GM23338 (cell line): ENCODE measurements around the gene RBKS. TPM values are rescaled to one million over a fixed set of nuclear protein-coding genes. Genes with fewer than 3 reads are reported as not detected.

Source experiments
- ATAC-seq: fragments of 200-7000 bp; cut with Tn5 transposase; 3 replicates; pipeline ENCODE4 v1.9.1; 2020
- DNase-seq: peaks from one replicate; pipeline ENCODE4 v3.0.0-alpha.2; 2015; ENCODE audit warnings: low spot score
- H2AFZ ChIP-seq: fragments of 200-600 bp; sonication (generic); 2 replicates; pipeline ENCODE4 v1.8.0; 2016; ENCODE audit warnings: antibody characterized with exemption, mild to moderate bottlenecking, moderate library complexity
- H3F3A ChIP-seq: fragments of 200-600 bp; sonication (generic); replicated peaks from 2 replicates; pipeline ENCODE4 v1.8.0; 2017; ENCODE audit warnings: antibody characterized with exemption, mixed run types, low read depth
- H3K27ac ChIP-seq: fragments of 200-600 bp; sonication (generic); 2 replicates; pipeline ENCODE4 v1.6.1; 2016; ENCODE audit warnings: low read depth
- H3K27me3 ChIP-seq: fragments of 200-600 bp; sonication (generic); 2 replicates; pipeline ENCODE4 v1.8.0; 2016; ENCODE audit warnings: mild to moderate bottlenecking, mixed run types, moderate library complexity; ENCODE audit not compliant: insufficient read depth
- H3K36me3 ChIP-seq: fragments of 200-600 bp; sonication (generic); 2 replicates; pipeline ENCODE4 v1.8.0; 2016; ENCODE audit warnings: mild to moderate bottlenecking; ENCODE audit not compliant: insufficient read depth
- H3K4me1 ChIP-seq: fragments of 200-600 bp; sonication (generic); 2 replicates; pipeline ENCODE4 v1.8.0; 2016; ENCODE audit warnings: mild to moderate bottlenecking, moderate library complexity; ENCODE audit not compliant: insufficient read depth
- H3K4me2 ChIP-seq: fragments of 200-600 bp; sonication (generic); 2 replicates; pipeline ENCODE4 v1.7.1; 2017; ENCODE audit warnings: mixed run types
- H3K4me3 ChIP-seq: fragments of 200-600 bp; sonication (generic); 2 replicates; pipeline ENCODE4 v1.6.1; 2016; ENCODE audit warnings: mixed run types
- H3K79me2 ChIP-seq: fragments of 200-600 bp; sonication (generic); replicated peaks from 2 replicates; pipeline ENCODE4 v1.8.0; 2017; ENCODE audit warnings: mild to moderate bottlenecking; ENCODE audit not compliant: insufficient read depth
- H3K9me2 ChIP-seq: fragments of 200-600 bp; sonication (generic); 2 replicates; pipeline ENCODE4 v1.8.0; 2017; ENCODE audit not compliant: insufficient read depth
- H4K20me1 ChIP-seq: fragments of 200-600 bp; sonication (generic); replicated peaks from 2 replicates; pipeline ENCODE4 v1.8.0; 2017; ENCODE audit warnings: mild to moderate bottlenecking; ENCODE audit not compliant: insufficient read depth
- H3K27ac Mint-ChIP-seq: 2 replicates; pipeline ENCODE4 v1.8.0; 2020; ENCODE audit warnings: inconsistent platforms, mild to moderate bottlenecking, moderate library complexity, mixed read lengths
- H3K27me3 Mint-ChIP-seq: 3 replicates; pipeline ENCODE4 v1.8.0; 2022; ENCODE audit warnings: low read depth, mild to moderate bottlenecking, moderate library complexity, mixed read lengths, inconsistent platforms; ENCODE audit not compliant: insufficient read depth, poor library complexity
- H3K36me3 Mint-ChIP-seq: 3 replicates; pipeline ENCODE4 v1.8.0; 2021; ENCODE audit warnings: low read depth, mild to moderate bottlenecking, inconsistent platforms, moderate library complexity, mixed read lengths
- H3K4me1 Mint-ChIP-seq: 3 replicates; pipeline ENCODE4 v1.8.0; 2020; ENCODE audit warnings: mild to moderate bottlenecking, inconsistent platforms, mixed read lengths
- H3K4me3 Mint-ChIP-seq: 3 replicates; pipeline ENCODE4 v1.8.0; 2021; ENCODE audit warnings: moderate library complexity, mild to moderate bottlenecking, inconsistent platforms, mixed read lengths
- H3K9me3 Mint-ChIP-seq: 3 replicates; pipeline ENCODE4 v1.8.0; 2020; ENCODE audit warnings: moderate library complexity, mild to moderate bottlenecking, inconsistent platforms, mixed read lengths
- CREB1 ChIP-seq: fragments of 250-450 bp; sonication (Bioruptor Pico); IDR thresholded peaks from 2 replicates; pipeline ENCODE4 v1.5.0; 2020; ENCODE audit warnings: low read depth, mild to moderate bottlenecking, moderate library complexity
- CTCF ChIP-seq, 2 experiments: fragments of 200-600 bp in 1 of 2; sonication (generic) in 1 of 2; conservative IDR thresholded peaks; 2 replicates each; pipeline versions ENCODE4 v1.5.1 to v1.6.1; 2016 to 2017; ENCODE audit warnings: antibody characterized with exemption in 2 of 2, low read depth in 2 of 2, mild to moderate bottlenecking in 2 of 2, moderate library complexity in 1 of 2
- EZH2 ChIP-seq: fragments of 200-600 bp; sonication (generic); IDR thresholded peaks from one replicate; pipeline ENCODE4 v1.8.0; 2017; ENCODE audit warnings: antibody characterized with exemption, mild to moderate bottlenecking, low read depth; ENCODE audit not compliant: unreplicated experiment
- EZH2phosphoT487 ChIP-seq: fragments of 200-600 bp; sonication (generic); IDR thresholded peaks from one replicate; pipeline ENCODE4 v1.8.1; 2018; ENCODE audit warnings: antibody characterized with exemption; ENCODE audit not compliant: unreplicated experiment
- JUNB ChIP-seq: IDR thresholded peaks from one replicate; pipeline ENCODE4 v1.6.1; 2016; ENCODE audit warnings: antibody characterized with exemption; ENCODE audit not compliant: unreplicated experiment
- NANOG ChIP-seq: IDR thresholded peaks from 2 replicates; pipeline ENCODE4 v1.6.1; 2016; ENCODE audit warnings: antibody characterized with exemption, borderline replicate concordance
- POLR2AphosphoS5 ChIP-seq: IDR thresholded peaks from 2 replicates; pipeline ENCODE4 v1.6.1; 2016; ENCODE audit warnings: antibody characterized with exemption, low read depth
- REST ChIP-seq: IDR thresholded peaks from one replicate; pipeline ENCODE4 v1.6.1; 2018; ENCODE audit warnings: antibody characterized with exemption; ENCODE audit not compliant: unreplicated experiment
- ZNF114 ChIP-seq: fragments of 250-450 bp; sonication (Bioruptor Pico); IDR thresholded peaks from 2 replicates; pipeline ENCODE4 v1.5.0; 2020; ENCODE audit warnings: mild to moderate bottlenecking, moderate library complexity
- ZNF331 ChIP-seq: fragments of 250-450 bp; sonication (Bioruptor Pico); IDR thresholded peaks from 2 replicates; pipeline ENCODE4 v1.5.0; 2020; ENCODE audit warnings: low read depth, mild to moderate bottlenecking, moderate library complexity
- ZNF462 ChIP-seq: fragments of 250-450 bp; sonication (Bioruptor Pico); IDR thresholded peaks from 2 replicates; pipeline ENCODE4 v1.5.0; 2020; ENCODE audit warnings: mild to moderate bottlenecking, moderate library complexity
- polyA plus RNA-seq: library from polyadenylated mRNA; unstranded; fragments of >200 nt; fragmentation: Nextera tagmentation; extraction: Ambion mirVana; gene quantifications from 2 replicates; pipeline ENCODE4 v1.2.1, GENCODE V29; 2016
- total RNA-seq: library from RNA; depleted of rRNA; stranded (reverse); fragments of >200 nt; shearing (Covaris generic); gene quantifications from 2 replicates; pipeline ENCODE4 v1.2.3, GENCODE V29; 2014

RBKS gene
- total and polyA plus RNA-seq, 2 experiments from 2014 or later, result 1.3 to 1.5 TPM

- TF ChIP-seq REST (no peak), ZNF114 (no peak), POLR2AphosphoS5 (no peak), CREB1 (CRISPR knock-in tag) (no peak)
These were observed 1.4 kb downstream of the RBKS start (continued) for GRCh38 chr2:27888790-27889189.

- ATAC-seq (no peak), DNase-seq (no peak)
- no peaks in the 10 kb centered on the region for H4K20me1 ChIP-seq
- Mint-ChIP-seq H3K27me3 (peaks cover 9% of the 10 kb centered on the region), H3K4me1 (peaks cover 3% of the 10 kb centered on the region; the same call in 1 of the 3 replicates), H3K27ac (no peak overlapping the region), H3K36me3 (peaks cover 2% of the 10 kb centered on the region; the same call in 1 of the 3 replicates), H3K9me3 (no peaks in the 10 kb centered on the region), H3K4me3 (no peak overlapping the region)
- no peaks in the 10 kb centered on the region for H3K27me3 ChIP-seq
- peaks cover 8% of the 10 kb centered on the region; the same call in 1 of the 2 replicates for H3F3A ChIP-seq
- no peaks in the 10 kb centered on the region for H3K9me2 ChIP-seq
- peaks cover 5% of the 10 kb centered on the region; the same call in 1 of the 2 replicates for H3K4me1 ChIP-seq
- H3K27ac ChIP-seq, result no peak overlapping the region
- no peaks in the 10 kb centered on the region for H3K36me3 ChIP-seq
- H3K4me3 ChIP-seq, result no peak overlapping the region
- H3K4me2 ChIP-seq, result no peak overlapping the region
- peaks cover 12% of the 10 kb centered on the region for H3K79me2 ChIP-seq
- H2AFZ ChIP-seq, result no peak overlapping the region
- TF ChIP-seq NANOG (no peak), JUNB (no peak), CTCF (conservative IDR thresholded peaks at IDR 0.05; ENCODE audit: low read depth in 2 of 2) (no peak), ZNF114 (no peak), ZNF331 (CRISPR knock-in tag) (no peak), POLR2AphosphoS5 (no peak), CREB1 (CRISPR knock-in tag) (no peak), ZNF462 (no peak), EZH2phosphoT487 (no peak), EZH2 (no peak)
These were observed 2.4 kb downstream of the RBKS start for GRCh38 chr2:27887830-27888229.
